Caco-2 (cell line): ENCODE measurements around the gene SERPINB6. TPM values are rescaled to one million over a fixed set of nuclear protein-coding genes. Genes with fewer than 3 reads are reported as not detected.

ENCODE experiments used
- BruUV-seq: library from RNA; stranded (reverse); fragments of 400-500 nt; replicated peaks from 2 replicates; lab custom pipeline; 2021; lab: Mats Ljungman, UMichigan
- CTCF ChIA-PET: fragments of 300-600 bp; sonication (Branson Sonifier 250); formaldehyde crosslinking; loops from one replicate; lab custom pipeline; 2022; ENCODE audit warnings: antibody characterized with exemption; lab: Charles Lee
- POLR2A ChIA-PET: fragments of 300-600 bp; sonication (Branson Sonifier 250); formaldehyde crosslinking; loops from one replicate; lab custom pipeline; 2022; ENCODE audit warnings: antibody characterized with exemption; lab: Charles Lee
- DNase-seq, 2 experiments: peaks; one replicate each; pipeline versions ENCODE4 v3.0.0 to v3.0.0-alpha.2; 2020 to 2022
- H3K27me3 ChIP-seq: replicated peaks from 2 replicates; pipeline ENCODE4 v1.6.0; 2011; ENCODE audit warnings: low read length; ENCODE audit not compliant: control insufficient read depth, insufficient read depth
- H3K36me3 ChIP-seq: 2 replicates; pipeline ENCODE4 v1.5.1; 2011; ENCODE audit warnings: low read length; ENCODE audit not compliant: control insufficient read depth, insufficient read depth
- H3K4me1 ChIP-seq: fragments of 250-450 bp; sonication (Bioruptor Pico); 2 replicates; pipeline ENCODE4 v1.5.1; 2020; ENCODE audit warnings: mild to moderate bottlenecking
- H3K4me3 ChIP-seq: 2 replicates; pipeline ENCODE4 v1.5.1; 2011; ENCODE audit warnings: low read depth, mild to moderate bottlenecking, control low read depth, low read length
- H3K9me3 ChIP-seq: fragments of 250-450 bp; sonication (Bioruptor Pico); 2 replicates; pipeline ENCODE4 v1.5.1; 2020; ENCODE audit warnings: mild to moderate bottlenecking, moderate library complexity
- H3K27ac Mint-ChIP-seq: one replicate; pipeline ENCODE4 v1.8.0; 2022; ENCODE audit warnings: mixed read lengths; ENCODE audit not compliant: unreplicated experiment
- H3K27me3 Mint-ChIP-seq: one replicate; pipeline ENCODE4 v1.8.0; 2022; ENCODE audit warnings: mixed read lengths; ENCODE audit not compliant: insufficient read depth, unreplicated experiment
- H3K36me3 Mint-ChIP-seq: one replicate; pipeline ENCODE4 v1.8.0; 2022; ENCODE audit warnings: mild to moderate bottlenecking, mixed read lengths; ENCODE audit not compliant: insufficient read depth, unreplicated experiment
- H3K4me1 Mint-ChIP-seq: one replicate; pipeline ENCODE4 v1.8.0; 2022; ENCODE audit warnings: low read depth, mixed read lengths; ENCODE audit not compliant: unreplicated experiment
- H3K4me3 Mint-ChIP-seq: one replicate; pipeline ENCODE4 v1.8.0; 2022; ENCODE audit warnings: mild to moderate bottlenecking, moderate library complexity, mixed read lengths; ENCODE audit not compliant: unreplicated experiment
- H3K9me3 Mint-ChIP-seq: one replicate; pipeline ENCODE4 v1.8.0; 2022; ENCODE audit warnings: mixed read lengths; ENCODE audit not compliant: unreplicated experiment
- intact Hi-C: fragments of 100-400 bp; cut with micrococcal nuclease; formaldehyde crosslinking; loops from one replicate; pipeline ENCODE4 v1.10.0; 2022; ENCODE audit not compliant: unreplicated experiment
- total RNA-seq: library from RNA; stranded (reverse); gene quantifications from 2 replicates; pipeline ENCODE4 v1.2.3, GENCODE V29; 2022
- TF ChIP-seq, protein P1 (sequence below), 2 experiments: fragments of 200-600 bp in 1 of 2; IDR thresholded peaks; 1 replicate in 1 of 2; 2 replicates in 1 of 2; pipeline versions ENCODE4 v1.5.1 to v1.8.0; 2011 to 2022; ENCODE audit warnings: antibody characterized with exemption in 1 of 2, control low read depth in 1 of 2, inconsistent platforms in 1 of 2, low read depth in 1 of 2, low read length in 1 of 2, mild to moderate bottlenecking in 1 of 2, moderate library complexity in 1 of 2; ENCODE audit not compliant: insufficient read depth in 1 of 2, severe bottlenecking in 1 of 2, unreplicated experiment in 1 of 2

The SERPINB6 gene
- total RNA-seq, 1 experiment from 2014 or later = 60.0 TPM

GRCh38 chr6:2948228-2949025 lies 22.9 kb downstream of the SERPINB6 start:
- peaks cover 11% of the 10 kb centered on the region for H3K4me1 Mint-ChIP-seq
- no peak for DNase-seq
- BruUV-seq = TSS peak; percentile 95
- Histone ChIP-seq H3K4me3 (no peak overlapping the region), H3K4me1 (peaks cover 9% of the 10 kb centered on the region), H3K9me3 (no peaks in the 10 kb centered on the region), H3K36me3 (no peaks in the 10 kb centered on the region; the same call in 1 of the 2 replicates), H3K27me3 (no peaks in the 10 kb centered on the region)
- ChIA-PET POLR2A (no interaction called here), CTCF (no interaction called here)
- TF ChIP-seq, protein P1, sequence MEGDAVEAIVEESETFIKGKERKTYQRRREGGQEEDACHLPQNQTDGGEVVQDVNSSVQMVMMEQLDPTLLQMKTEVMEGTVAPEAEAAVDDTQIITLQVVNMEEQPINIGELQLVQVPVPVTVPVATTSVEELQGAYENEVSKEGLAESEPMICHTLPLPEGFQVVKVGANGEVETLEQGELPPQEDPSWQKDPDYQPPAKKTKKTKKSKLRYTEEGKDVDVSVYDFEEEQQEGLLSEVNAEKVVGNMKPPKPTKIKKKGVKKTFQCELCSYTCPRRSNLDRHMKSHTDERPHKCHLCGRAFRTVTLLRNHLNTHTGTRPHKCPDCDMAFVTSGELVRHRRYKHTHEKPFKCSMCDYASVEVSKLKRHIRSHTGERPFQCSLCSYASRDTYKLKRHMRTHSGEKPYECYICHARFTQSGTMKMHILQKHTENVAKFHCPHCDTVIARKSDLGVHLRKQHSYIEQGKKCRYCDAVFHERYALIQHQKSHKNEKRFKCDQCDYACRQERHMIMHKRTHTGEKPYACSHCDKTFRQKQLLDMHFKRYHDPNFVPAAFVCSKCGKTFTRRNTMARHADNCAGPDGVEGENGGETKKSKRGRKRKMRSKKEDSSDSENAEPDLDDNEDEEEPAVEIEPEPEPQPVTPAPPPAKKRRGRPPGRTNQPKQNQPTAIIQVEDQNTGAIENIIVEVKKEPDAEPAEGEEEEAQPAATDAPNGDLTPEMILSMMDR (IDR thresholded peaks at IDR 0.05; ENCODE audit: insufficient read depth in 1 of 2, low read depth in 1 of 2, low read length in 1 of 2, severe bottlenecking in 1 of 2, unreplicated experiment in 1 of 2) = no peak
- intact Hi-C loops = no loop called here
- peaks cover 11% of the 10 kb centered on the region for H3K36me3 Mint-ChIP-seq
- no peaks in the 10 kb centered on the region for H3K9me3 Mint-ChIP-seq
- peak overlapping the region; percentile 55 for H3K27ac Mint-ChIP-seq
- no peaks in the 10 kb centered on the region for H3K27me3 Mint-ChIP-seq
- no peak overlapping the region for H3K4me3 Mint-ChIP-seq

DNA sequence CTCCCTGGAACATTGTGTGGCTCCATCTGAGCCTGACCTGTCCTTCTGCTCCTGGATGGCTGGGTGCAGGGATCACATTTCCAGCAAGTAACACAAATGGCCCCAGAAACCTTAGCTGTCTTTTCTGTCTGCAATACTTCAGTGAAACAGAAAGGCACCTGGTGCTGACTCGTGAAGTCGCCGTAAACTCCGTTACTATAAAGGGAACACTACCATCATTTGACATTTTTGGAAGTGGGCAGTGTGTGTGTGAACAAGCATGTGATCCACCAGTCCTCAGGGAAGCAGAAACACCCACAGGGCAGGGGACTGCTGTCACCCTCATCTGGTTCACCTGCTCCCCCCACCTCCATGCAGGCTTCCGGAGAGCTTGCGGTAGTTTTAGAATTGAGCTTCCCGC lies 23.9 kb downstream of the SERPINB6 start:
- Mint-ChIP-seq H3K4me1 (peaks cover 21% of the 10 kb centered on the region), H3K4me3 (no peak overlapping the region), H3K36me3 (peaks cover 13% of the 10 kb centered on the region), H3K9me3 (no peaks in the 10 kb centered on the region), H3K27me3 (no peaks in the 10 kb centered on the region), H3K27ac (peak overlapping the region; percentile 55)
- Histone ChIP-seq H3K4me3 (no peak overlapping the region), H3K9me3 (no peaks in the 10 kb centered on the region), H3K36me3 (no peaks in the 10 kb centered on the region; the same call in 1 of the 2 replicates), H3K27me3 (no peaks in the 10 kb centered on the region), H3K4me1 (peaks cover 15% of the 10 kb centered on the region)
- ChIA-PET POLR2A (no interaction called here), CTCF (no interaction called here)
- DNase-seq = no peak
- intact Hi-C loops = no loop called here
- TF ChIP-seq, protein P1 (IDR thresholded peaks at IDR 0.05; ENCODE audit: insufficient read depth in 1 of 2, low read depth in 1 of 2, low read length in 1 of 2, severe bottlenecking in 1 of 2, unreplicated experiment in 1 of 2) = no peak
- BruUV-seq = no TSS peak

GRCh38 chr6:2945153-2945452 lies 26.3 kb downstream of the SERPINB6 start:
- ChIA-PET CTCF (no interaction called here), POLR2A (no interaction called here)
- peaks cover 11% of the 10 kb centered on the region for H3K36me3 Mint-ChIP-seq
- DNase-seq = no peak
- no peak overlapping the region for H3K4me3 ChIP-seq
- no peaks in the 10 kb centered on the region; the same call in 1 of the 2 replicates for H3K36me3 ChIP-seq
- H3K4me3 Mint-ChIP-seq = no peak overlapping the region
- H3K9me3 Mint-ChIP-seq = no peaks in the 10 kb centered on the region
- intact Hi-C loops = no loop called here
- H3K9me3 ChIP-seq = no peaks in the 10 kb centered on the region
- H3K4me1 ChIP-seq = peaks cover 35% of the 10 kb centered on the region
- H3K27me3 Mint-ChIP-seq = no peaks in the 10 kb centered on the region
- peaks cover 30% of the 10 kb centered on the region for H3K4me1 Mint-ChIP-seq
- no peaks in the 10 kb centered on the region for H3K27me3 ChIP-seq
- BruUV-seq = no TSS peak
- TF ChIP-seq, protein P1 (IDR thresholded peaks at IDR 0.05; ENCODE audit: insufficient read depth in 1 of 2, low read depth in 1 of 2, low read length in 1 of 2, severe bottlenecking in 1 of 2, unreplicated experiment in 1 of 2) = no peak
- H3K27ac Mint-ChIP-seq = no peak overlapping the region
